PC-9 (cell line): Measurements from ENCODE around the gene PLK1.

Experiments used
- EZH2 ChIP-seq: fragments of 200-600 bp; sonication (generic); IDR thresholded peaks from 2 replicates; pipeline ENCODE4 v1.8.0; 2017; ENCODE audit warnings: antibody characterized with exemption, low read depth
- TF ChIP-seq, protein P1 (sequence below): fragments of 200-600 bp; sonication (generic); conservative IDR thresholded peaks from 2 replicates; pipeline ENCODE4 v1.6.1; 2017; ENCODE audit warnings: mixed run types, antibody characterized with exemption, mild to moderate bottlenecking, moderate library complexity

DNA sequence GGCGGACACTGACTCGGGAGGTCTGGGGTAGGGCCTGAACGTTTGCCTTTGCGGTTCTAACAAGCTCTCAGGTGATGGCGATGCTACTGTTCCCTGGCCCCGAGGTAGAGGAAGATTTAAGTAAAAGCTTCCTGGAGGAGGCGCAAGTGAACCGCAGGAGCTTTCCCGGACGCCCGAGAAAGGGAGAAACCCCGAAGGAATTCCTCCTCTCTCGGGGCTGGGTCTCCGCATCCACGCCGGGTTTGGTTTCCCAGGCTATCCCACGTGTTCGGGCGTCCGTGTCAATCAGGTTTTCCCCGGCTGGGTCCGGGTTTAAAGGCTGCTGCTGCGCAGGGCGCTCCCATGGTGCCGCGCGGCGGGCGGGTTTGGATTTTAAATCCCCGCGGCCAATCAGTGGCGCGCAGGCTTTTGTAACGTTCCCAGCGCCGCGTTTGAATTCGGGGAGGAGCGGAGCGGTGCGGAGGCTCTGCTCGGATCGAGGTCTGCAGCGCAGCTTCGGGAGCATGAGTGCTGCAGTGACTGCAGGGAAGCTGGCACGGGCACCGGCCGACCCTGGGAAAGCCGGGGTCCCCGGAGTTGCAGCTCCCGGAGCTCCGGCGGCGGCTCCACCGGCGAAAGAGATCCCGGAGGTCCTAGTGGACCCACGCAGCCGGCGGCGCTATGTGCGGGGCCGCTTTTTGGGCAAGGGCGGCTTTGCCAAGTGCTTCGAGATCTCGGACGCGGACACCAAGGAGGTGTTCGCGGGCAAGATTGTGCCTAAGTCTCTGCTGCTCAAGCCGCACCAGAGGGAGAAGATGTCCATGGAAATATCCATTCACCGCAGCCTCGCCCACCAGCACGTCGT, at the start of gene PLK1:
- no peak for TF ChIP-seq EZH2
- TF ChIP-seq, protein P1, sequence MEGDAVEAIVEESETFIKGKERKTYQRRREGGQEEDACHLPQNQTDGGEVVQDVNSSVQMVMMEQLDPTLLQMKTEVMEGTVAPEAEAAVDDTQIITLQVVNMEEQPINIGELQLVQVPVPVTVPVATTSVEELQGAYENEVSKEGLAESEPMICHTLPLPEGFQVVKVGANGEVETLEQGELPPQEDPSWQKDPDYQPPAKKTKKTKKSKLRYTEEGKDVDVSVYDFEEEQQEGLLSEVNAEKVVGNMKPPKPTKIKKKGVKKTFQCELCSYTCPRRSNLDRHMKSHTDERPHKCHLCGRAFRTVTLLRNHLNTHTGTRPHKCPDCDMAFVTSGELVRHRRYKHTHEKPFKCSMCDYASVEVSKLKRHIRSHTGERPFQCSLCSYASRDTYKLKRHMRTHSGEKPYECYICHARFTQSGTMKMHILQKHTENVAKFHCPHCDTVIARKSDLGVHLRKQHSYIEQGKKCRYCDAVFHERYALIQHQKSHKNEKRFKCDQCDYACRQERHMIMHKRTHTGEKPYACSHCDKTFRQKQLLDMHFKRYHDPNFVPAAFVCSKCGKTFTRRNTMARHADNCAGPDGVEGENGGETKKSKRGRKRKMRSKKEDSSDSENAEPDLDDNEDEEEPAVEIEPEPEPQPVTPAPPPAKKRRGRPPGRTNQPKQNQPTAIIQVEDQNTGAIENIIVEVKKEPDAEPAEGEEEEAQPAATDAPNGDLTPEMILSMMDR: peak; percentile 60
